Spleen (tissue), 11 donors: Measurements from ENCODE around the gene PPM1L. TPM values are rescaled to one million over a fixed set of nuclear protein-coding genes. Genes with fewer than 3 reads are reported as not detected.

Experiments used
- DNase-seq: peaks from one replicate; pipeline ENCODE4 v3.0.0-alpha.2; 2020
- H3K27ac ChIP-seq, 8 donors: fragments of 200-600 bp; sonication (generic) in 7 of 8; 1 replicate in 4 of 8; 2 replicates in 4 of 8; pipeline versions ENCODE4 v1.5.0 to v1.8.0; 2016 to 2021; ENCODE audit warnings: inconsistent platforms in 4 of 8, mild to moderate bottlenecking in 4 of 8, moderate library complexity in 1 of 8
- H3K27me3 ChIP-seq, 7 donors: fragments of 200-600 bp; sonication (generic) in 6 of 7; replicated peaks in 1 of 7; 1 replicate in 4 of 7; 2 replicates in 3 of 7; pipeline versions ENCODE4 v1.5.0 to v1.8.0; 2016 to 2021; ENCODE audit warnings: inconsistent platforms in 3 of 7, mild to moderate bottlenecking in 1 of 7
- H3K36me3 ChIP-seq, 6 donors: fragments of 200-600 bp; sonication (generic) in 5 of 6; 1 replicate in 4 of 6; 2 replicates in 2 of 6; pipeline versions ENCODE4 v1.5.0 to v1.8.0; 2016 to 2021; ENCODE audit warnings: inconsistent platforms in 2 of 6
- H3K4me1 ChIP-seq, 6 donors: fragments of 200-600 bp; sonication (generic) in 5 of 6; 1 replicate in 3 of 6; 2 replicates in 3 of 6; pipeline versions ENCODE4 v1.5.0 to v1.8.0; 2016 to 2021; ENCODE audit warnings: inconsistent platforms in 3 of 6
- H3K4me3 ChIP-seq, 8 donors: fragments of 200-600 bp; sonication (generic) in 7 of 8; 1 replicate in 4 of 8; 2 replicates in 4 of 8; pipeline versions ENCODE4 v1.5.0 to v1.8.0; 2016 to 2021; ENCODE audit warnings: inconsistent platforms in 4 of 8, mild to moderate bottlenecking in 4 of 8, moderate library complexity in 2 of 8
- H3K9me3 ChIP-seq, 8 donors: fragments of 200-600 bp; sonication (generic) in 7 of 8; 1 replicate in 4 of 8; 2 replicates in 4 of 8; pipeline versions ENCODE4 v1.5.0 to v1.8.0; 2016 to 2021; ENCODE audit warnings: inconsistent platforms in 4 of 8
- POLR2A ChIP-seq, 3 donors: fragments of 450-650 bp; IDR thresholded peaks; one replicate each; pipeline ENCODE4 v1.5.1; 2017; ENCODE audit warnings: antibody characterized with exemption in 3 of 3, mild to moderate bottlenecking in 1 of 3
- POLR2AphosphoS5 ChIP-seq, 3 donors: sonication (generic); formaldehyde crosslinking; IDR thresholded peaks; one replicate each; pipeline ENCODE4 v1.5.1; 2017; ENCODE audit warnings: antibody characterized with exemption in 3 of 3
- WGBS, 5 donors: extraction: QIAGEN DNeasy Blood & Tissue Kit in 3 of 5; methylation state at CpG; one replicate each; pipeline versions ENCODE4 v1.1.5 to v1.1.7; 2013 to 2018; 5-methylcytosine and 5-hydroxymethylcytosine counted together
- intact Hi-C: fragments of 100-400 bp; cut with DNase I; formaldehyde crosslinking; loops from one replicate; pipeline ENCODE4 v1.15.0; 2023; ENCODE audit warnings: low total_unique reads
- polyA plus RNA-seq, 3 donors: library from polyadenylated mRNA; stranded (reverse); fragments of 200-250 nt; gene quantifications; one replicate each; pipeline ENCODE4 v1.2.1, GENCODE V29; 2013
- total RNA-seq, 7 donors: library from RNA; depleted of rRNA in 3 of 7; stranded (reverse); fragments of >200 nt in 3 of 7; fragmentation: NEBNext Ultra II Directional in 4 of 7; extraction: Animal tissue kit (Norgen Biotek cat#: 25700) in 4 of 7; gene quantifications; one replicate each; pipeline versions ENCODE4 v1.1.0 to v1.2.1, GENCODE V29; 2016 to 2021
- TF ChIP-seq, protein P1 (sequence below), 11 experiments: fragments of 200-600 bp in 7 of 11; fragments of 450-650 bp in 4 of 11; sonication (generic) in 4 of 11; IDR thresholded peaks in 8 of 11; conservative IDR thresholded peaks in 3 of 11; 1 replicate in 7 of 11; 2 replicates in 4 of 11; pipeline versions ENCODE4 v1.4.0 to v1.8.0; 2016 to 2021; ENCODE audit warnings: antibody characterized with exemption in 11 of 11, inconsistent platforms in 4 of 11, mild to moderate bottlenecking in 1 of 11
- donor health status: healthy with polysubstance abuse.
- donor health status: DM: no; HTN: no; CAD: no; lungs with moderate emphysema.
- donor health status: DM: no; HTN: no; CAD: no.
- donor health status: Bipolar disorder and iron deficiency.
- donor health status: healthy.
- donor health status: DM: no; HTN: no; CAD: no.
- donor health status: DM: yes; HTN: yes; CAD: no.

Gene PPM1L
- total and polyA plus RNA-seq, 10 donors: 0.63 to 16.7 (median 12.2) TPM

DNA sequence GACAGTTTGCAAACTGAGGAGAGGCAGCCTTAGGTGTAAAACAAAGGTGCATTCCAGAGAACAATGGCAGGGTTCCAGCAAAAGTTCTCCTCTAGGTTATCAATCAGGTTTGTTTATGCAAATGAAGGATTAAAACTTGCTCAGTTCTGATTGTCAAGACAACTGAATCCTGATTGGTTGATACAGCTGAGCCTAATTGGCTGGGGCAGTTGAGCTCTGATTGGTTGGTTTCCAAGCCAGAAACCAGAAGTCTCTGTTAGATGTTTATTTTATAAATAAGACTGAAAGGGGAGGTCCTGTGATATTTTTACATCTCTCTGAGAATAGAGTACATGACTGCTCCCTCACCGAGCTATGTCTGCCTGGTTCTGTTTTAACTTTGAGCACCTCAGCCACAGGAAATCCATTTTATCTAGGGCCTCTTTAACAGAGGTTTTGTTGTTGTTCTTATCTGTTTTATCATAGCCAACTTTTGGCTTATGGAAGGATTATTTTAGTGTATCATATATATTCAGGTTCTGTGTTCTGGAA is 37.8 kb downstream of the PPM1L start:
- intact Hi-C loops: no loop called here
- WGBS, 5 donors: 67 to 87% (median 71%) methylated on average over 1 of the region's 1 CpG
- H3K4me1 ChIP-seq: no peaks in the 10 kb centered on the region
- H3K4me3 ChIP-seq: no peak overlapping the region
- no peaks in the 10 kb centered on the region for H3K36me3 ChIP-seq
- no peak for DNase-seq
- H3K27ac ChIP-seq: no peak overlapping the region
- TF ChIP-seq, protein P1, sequence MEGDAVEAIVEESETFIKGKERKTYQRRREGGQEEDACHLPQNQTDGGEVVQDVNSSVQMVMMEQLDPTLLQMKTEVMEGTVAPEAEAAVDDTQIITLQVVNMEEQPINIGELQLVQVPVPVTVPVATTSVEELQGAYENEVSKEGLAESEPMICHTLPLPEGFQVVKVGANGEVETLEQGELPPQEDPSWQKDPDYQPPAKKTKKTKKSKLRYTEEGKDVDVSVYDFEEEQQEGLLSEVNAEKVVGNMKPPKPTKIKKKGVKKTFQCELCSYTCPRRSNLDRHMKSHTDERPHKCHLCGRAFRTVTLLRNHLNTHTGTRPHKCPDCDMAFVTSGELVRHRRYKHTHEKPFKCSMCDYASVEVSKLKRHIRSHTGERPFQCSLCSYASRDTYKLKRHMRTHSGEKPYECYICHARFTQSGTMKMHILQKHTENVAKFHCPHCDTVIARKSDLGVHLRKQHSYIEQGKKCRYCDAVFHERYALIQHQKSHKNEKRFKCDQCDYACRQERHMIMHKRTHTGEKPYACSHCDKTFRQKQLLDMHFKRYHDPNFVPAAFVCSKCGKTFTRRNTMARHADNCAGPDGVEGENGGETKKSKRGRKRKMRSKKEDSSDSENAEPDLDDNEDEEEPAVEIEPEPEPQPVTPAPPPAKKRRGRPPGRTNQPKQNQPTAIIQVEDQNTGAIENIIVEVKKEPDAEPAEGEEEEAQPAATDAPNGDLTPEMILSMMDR (IDR thresholded peaks at IDR 0.05 in 8 of 11, conservative IDR thresholded peaks at IDR 0.05 in 3 of 11): no peak
- no peak for TF ChIP-seq POLR2A (IDR thresholded peaks at IDR 0.05)
- no peak for TF ChIP-seq POLR2AphosphoS5 (IDR thresholded peaks at IDR 0.05)
- no peaks in the 10 kb centered on the region for H3K9me3 ChIP-seq
- no peaks in the 10 kb centered on the region for H3K27me3 ChIP-seq

DNA sequence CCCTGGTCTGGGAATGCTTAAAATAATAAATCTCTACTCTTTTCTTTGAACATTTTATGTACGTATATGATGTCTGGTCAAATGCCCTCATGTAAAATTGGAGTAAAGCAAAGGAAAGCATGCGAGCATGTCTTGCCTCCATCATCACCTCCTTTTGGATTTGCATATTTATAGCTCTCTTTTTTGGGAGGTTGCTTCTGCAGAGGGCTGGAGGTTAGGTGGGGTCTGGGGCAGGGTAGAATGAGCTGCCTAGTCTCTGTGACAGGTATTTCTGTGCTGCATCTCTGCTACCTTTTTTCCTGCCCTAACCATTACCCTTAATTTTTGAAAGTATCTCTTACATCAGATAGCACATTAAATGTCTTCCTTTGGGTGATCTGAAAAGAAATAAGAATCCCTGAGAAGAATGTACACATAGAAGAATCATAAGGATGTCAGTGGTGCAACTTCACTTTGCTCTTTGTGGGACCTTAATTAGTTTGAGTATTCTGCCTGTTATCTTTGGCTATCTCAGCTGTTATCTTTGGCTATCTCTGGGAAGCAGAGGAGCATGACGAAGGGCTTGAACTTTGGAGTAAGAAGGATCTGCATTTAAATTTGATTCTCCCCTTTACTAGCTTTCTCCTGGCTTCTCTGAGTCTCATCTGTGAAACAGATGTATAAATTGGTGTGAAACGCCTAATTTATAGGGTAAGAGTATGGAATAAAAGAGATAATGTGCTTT is 40.2 kb downstream of the PPM1L start:
- DNase-seq: no peak
- intact Hi-C loops: no loop called here
- Histone ChIP-seq H3K27ac (no peak overlapping the region), H3K9me3 (no peaks in the 10 kb centered on the region), H3K36me3 (no peaks in the 10 kb centered on the region), H3K27me3 (no peaks in the 10 kb centered on the region), H3K4me1 (peaks cover 0 to 2% (median 0%) of the 10 kb centered on the region in 6 donors), H3K4me3 (no peak overlapping the region)
- WGBS, 5 donors: 76 to 87% (median 84%) methylated on average over 4 of the region's 4 CpGs
- TF ChIP-seq, protein P1 (IDR thresholded peaks at IDR 0.05 in 8 of 11, conservative IDR thresholded peaks at IDR 0.05 in 3 of 11): no peak
- TF ChIP-seq POLR2AphosphoS5 (IDR thresholded peaks at IDR 0.05) (no peak), POLR2A (IDR thresholded peaks at IDR 0.05) (no peak)

DNA sequence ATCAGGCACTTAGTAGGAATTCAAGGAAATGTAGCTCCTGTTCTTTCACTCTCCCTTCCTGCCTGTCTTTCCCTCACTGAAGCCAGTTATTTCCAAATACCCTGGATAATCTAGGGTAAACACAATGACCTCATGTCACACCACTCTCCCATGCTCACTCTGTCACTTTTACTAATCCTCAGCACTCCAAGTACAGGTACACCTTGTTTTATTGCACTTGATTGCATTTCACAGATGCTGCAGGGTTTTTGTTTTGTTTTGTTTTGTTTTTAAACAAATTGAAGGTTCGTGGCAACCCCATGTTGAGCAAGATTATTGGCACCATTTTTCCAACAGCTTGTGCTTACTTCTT is 40.8 kb downstream of the PPM1L start:
- H3K27me3 ChIP-seq: no peaks in the 10 kb centered on the region
- H3K9me3 ChIP-seq: no peaks in the 10 kb centered on the region
- no peaks in the 10 kb centered on the region for H3K36me3 ChIP-seq
- intact Hi-C loops: no loop called here
- peaks cover 0 to 7% (median 0%) of the 10 kb centered on the region in 6 donors for H3K4me1 ChIP-seq
- TF ChIP-seq POLR2AphosphoS5 (IDR thresholded peaks at IDR 0.05) (no peak), POLR2A (IDR thresholded peaks at IDR 0.05) (no peak)
- TF ChIP-seq, protein P1 (IDR thresholded peaks at IDR 0.05 in 8 of 11, conservative IDR thresholded peaks at IDR 0.05 in 3 of 11): no peak
- H3K27ac ChIP-seq: no peak overlapping the region
- WGBS, 5 donors: 70 to 88% (median 76%) methylated on average over 1 of the region's 1 CpG
- DNase-seq: no peak
- H3K4me3 ChIP-seq: no peak overlapping the region

DNA sequence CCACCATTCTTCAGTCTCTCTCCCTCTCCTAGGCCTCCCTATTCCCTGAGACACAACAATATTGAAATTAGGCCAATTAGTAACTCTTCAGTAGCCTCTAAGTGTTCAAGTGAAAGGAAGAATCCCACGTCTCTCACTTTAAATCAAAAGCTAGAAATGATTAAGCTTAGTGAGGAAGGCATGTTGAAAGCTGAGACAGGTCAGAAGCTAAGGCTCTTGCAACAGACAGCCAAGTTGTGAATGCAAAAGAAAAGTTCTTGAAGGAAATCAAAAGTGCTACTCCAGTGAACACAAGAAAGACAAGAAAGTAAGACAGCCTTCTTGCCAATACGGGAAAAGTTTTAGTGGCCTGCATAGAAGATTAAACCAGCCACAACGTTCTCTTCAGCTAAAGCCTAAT is 41.3 kb downstream of the PPM1L start:
- H3K9me3 ChIP-seq: no peaks in the 10 kb centered on the region
- no peak overlapping the region for H3K4me3 ChIP-seq
- TF ChIP-seq, protein P1 (IDR thresholded peaks at IDR 0.05 in 8 of 11, conservative IDR thresholded peaks at IDR 0.05 in 3 of 11): no peak
- TF ChIP-seq POLR2A (IDR thresholded peaks at IDR 0.05) (no peak), POLR2AphosphoS5 (IDR thresholded peaks at IDR 0.05) (no peak)
- WGBS, 5 donors: 69 to 84% (median 81%) methylated on average over 3 of the region's 3 CpGs
- no peak overlapping the region for H3K27ac ChIP-seq
- no peaks in the 10 kb centered on the region for H3K36me3 ChIP-seq
- no peaks in the 10 kb centered on the region for H3K27me3 ChIP-seq
- DNase-seq: no peak
- intact Hi-C loops: no loop called here
- peaks cover 0 to 11% (median 0%) of the 10 kb centered on the region in 6 donors for H3K4me1 ChIP-seq
